ENCODE data around the gene NKIRAS2. TPM values are rescaled to one million over a fixed set of nuclear protein-coding genes. Genes with fewer than 3 reads are reported as not detected.
A peak's percentile ranks its signal among the peaks of the same experiment; 100 is the strongest.

The NKIRAS2 gene
- total RNA-seq, 1 experiment from 2014 or later, result 38.3 TPM

DNA sequence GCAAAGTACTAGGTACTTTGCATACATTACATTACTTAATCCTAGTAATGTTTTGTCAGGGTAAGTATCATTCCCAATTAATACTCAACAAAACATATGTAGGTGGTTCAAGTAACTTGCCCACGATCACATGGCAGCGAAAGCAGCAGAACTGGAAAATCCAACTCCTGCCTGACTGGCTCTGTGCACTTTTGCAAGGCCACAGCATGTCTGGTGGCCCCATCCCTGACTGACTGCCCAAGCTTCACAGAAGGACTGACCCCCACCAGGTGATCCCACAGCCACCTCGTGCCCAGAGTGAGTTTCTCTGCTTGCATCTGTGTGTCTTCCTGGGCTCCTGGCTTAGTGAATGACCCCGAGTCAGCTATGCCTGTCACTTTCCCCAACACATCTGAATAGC is 41.9 kb upstream of the NKIRAS2 start:
- Histone ChIP-seq H3K4me1 (replicated peaks; ENCODE audit: insufficient read depth) (peaks cover 18% of the 10 kb centered on the region), H3F3A (ENCODE audit: insufficient read depth, low read depth) (peaks cover 38% of the 10 kb centered on the region), H4K20me1 (ENCODE audit: insufficient read depth) (peaks cover 21% of the 10 kb centered on the region), H3K9me3 (ENCODE audit: insufficient read depth, low read depth) (no peaks in the 10 kb centered on the region), H3K4me2 (peak overlapping the region; percentile 11; the same call in 1 of the 2 replicates), H3K4me3 (no peak overlapping the region), H2AFZ (no peak overlapping the region), H3K36me3 (ENCODE audit: low read depth) (peaks cover 43% of the 10 kb centered on the region), H3K79me2 (ENCODE audit: low read depth) (no peaks in the 10 kb centered on the region), H3K27ac (0 out of 2 replicates have a peak overlapping the region, but pooled peaks have one; percentile 16), H3K9me2 (ENCODE audit: insufficient read depth) (no peaks in the 10 kb centered on the region), H3K27me3 (ENCODE audit: insufficient read depth, low read depth) (no peaks in the 10 kb centered on the region)
- ChIA-PET CTCF (no interaction called here), POLR2A (ENCODE audit: unreplicated experiment) (no interaction called here)
- intact Hi-C loops (cut with micrococcal nuclease; ENCODE audit: unreplicated experiment), result no loop called here
- TF ChIP-seq CTCF (conservative IDR thresholded peaks at IDR 0.05), result no peak
- DNase-seq, result peak; percentile 42 to 64
- BruUV-seq (replicated peaks), result no TSS peak

- H3K4me3 ChIP-seq, result no peak overlapping the region
- intact Hi-C loops (cut with micrococcal nuclease; ENCODE audit: unreplicated experiment), result no loop called here
- no peak overlapping the region for H3K27ac ChIP-seq
- H4K20me1 ChIP-seq (ENCODE audit: insufficient read depth), result peaks cover 33% of the 10 kb centered on the region
- BruUV-seq (replicated peaks), result no TSS peak
- ChIA-PET CTCF (no interaction called here), POLR2A (ENCODE audit: unreplicated experiment) (no interaction called here)
- no peak overlapping the region for H2AFZ ChIP-seq
- peaks cover 26% of the 10 kb centered on the region for H3F3A ChIP-seq (ENCODE audit: insufficient read depth, low read depth)
- H3K9me2 ChIP-seq (ENCODE audit: insufficient read depth), result no peaks in the 10 kb centered on the region
- H3K4me1 ChIP-seq (replicated peaks; ENCODE audit: insufficient read depth), result peaks cover 10% of the 10 kb centered on the region
- H3K9me3 ChIP-seq (ENCODE audit: insufficient read depth, low read depth), result no peaks in the 10 kb centered on the region
- no peaks in the 10 kb centered on the region for H3K27me3 ChIP-seq (ENCODE audit: insufficient read depth, low read depth)
- no peak for TF ChIP-seq EZH2 (IDR thresholded peaks at IDR 0.05; ENCODE audit: low read depth)
- no peak for TF ChIP-seq CTCF (conservative IDR thresholded peaks at IDR 0.05)
- H3K79me2 ChIP-seq (ENCODE audit: low read depth), result no peaks in the 10 kb centered on the region
- H3K36me3 ChIP-seq (ENCODE audit: low read depth), result peaks cover 58% of the 10 kb centered on the region
- DNase-seq, result no peak
- no peak overlapping the region for H3K4me2 ChIP-seq
Observed at GRCh38 chr17:41982026-41982760, 37.7 kb upstream of the NKIRAS2 start.

GRCh38 chr17:41984454-41984853 is 35.4 kb upstream of the NKIRAS2 start:
- Histone ChIP-seq H3K36me3 (ENCODE audit: low read depth) (peaks cover 67% of the 10 kb centered on the region), H3K9me2 (ENCODE audit: insufficient read depth) (no peaks in the 10 kb centered on the region), H3K9me3 (ENCODE audit: insufficient read depth, low read depth) (no peaks in the 10 kb centered on the region), H3K4me1 (replicated peaks; ENCODE audit: insufficient read depth) (peaks cover 10% of the 10 kb centered on the region), H3F3A (ENCODE audit: insufficient read depth, low read depth) (peaks cover 17% of the 10 kb centered on the region), H3K4me2 (no peak overlapping the region), H3K27me3 (ENCODE audit: insufficient read depth, low read depth) (no peaks in the 10 kb centered on the region), H3K4me3 (no peak overlapping the region), H3K27ac (no peak overlapping the region), H3K79me2 (ENCODE audit: low read depth) (no peaks in the 10 kb centered on the region), H4K20me1 (ENCODE audit: insufficient read depth) (peaks cover 42% of the 10 kb centered on the region), H2AFZ (no peak overlapping the region)
- TF ChIP-seq CTCF (conservative IDR thresholded peaks at IDR 0.05), result no peak
- no peak for TF ChIP-seq EZH2 (IDR thresholded peaks at IDR 0.05; ENCODE audit: low read depth)
- no TSS peak for BruUV-seq (replicated peaks)
- POLR2A ChIA-PET (ENCODE audit: unreplicated experiment), result interaction anchor here (0.7 kb wide), 1 partner anchor 11 kb away, joined by 3 read pairs; no protein-coding TSS in a partner anchor
- no peak for DNase-seq
- CTCF ChIA-PET, result interaction anchor here (0.7 kb wide), 1 partner anchor 696 kb away, joined by 3 read pairs; no protein-coding TSS in a partner anchor
- intact Hi-C loops (cut with micrococcal nuclease; ENCODE audit: unreplicated experiment), result no loop called here
